HG03108 (cell line): ENCODE results near the gene CCM2.

Experiments used
- ATAC-seq: cut with Tn5 transposase; IDR thresholded peaks from one replicate; pipeline ENCODE4 v1.9.1; 2021; ENCODE audit warnings: moderate library complexity; ENCODE audit not compliant: unreplicated experiment

CCM2 gene

DNA sequence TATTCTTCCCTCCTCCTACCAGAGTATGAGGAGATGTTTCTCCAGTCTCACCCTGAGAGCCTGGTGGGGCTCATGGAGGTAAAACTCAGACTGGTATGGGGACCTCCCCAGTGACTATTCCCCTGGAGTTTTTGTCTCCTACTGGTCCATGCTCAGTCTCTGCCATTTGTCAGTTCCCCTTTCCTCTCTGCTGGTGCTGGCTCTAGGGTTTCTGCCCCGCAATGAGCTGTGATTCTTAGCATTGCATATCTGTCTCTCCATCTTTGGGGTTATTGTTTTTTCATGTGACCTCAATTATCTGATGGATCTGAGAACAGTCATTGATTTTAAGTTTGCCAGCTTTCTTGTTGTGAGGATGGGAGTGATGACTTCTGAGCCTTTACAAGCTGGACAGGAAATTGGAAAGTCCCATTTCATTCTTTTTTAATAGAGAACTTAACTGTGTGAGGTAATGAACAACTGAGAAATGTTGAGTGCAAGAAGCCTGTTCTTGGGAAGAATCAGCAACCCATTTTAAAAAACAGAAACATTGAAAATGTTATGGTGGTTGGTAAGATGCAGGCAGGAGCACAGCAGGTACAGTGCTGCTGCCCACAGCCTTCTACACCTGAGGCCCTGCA, 61.9 kb downstream of the CCM2 start:
- no peak for ATAC-seq

- no peak for ATAC-seq
Measured at GRCh38 chr7:45064047-45064725, 64.2 kb downstream of the CCM2 start.

- no peak for ATAC-seq
Measured at GRCh38 chr7:45065031-45065995, 65.3 kb downstream of the CCM2 start.

GRCh38 chr7:45066409-45066808, 66.4 kb downstream of the CCM2 start:
- no peak for ATAC-seq

DNA sequence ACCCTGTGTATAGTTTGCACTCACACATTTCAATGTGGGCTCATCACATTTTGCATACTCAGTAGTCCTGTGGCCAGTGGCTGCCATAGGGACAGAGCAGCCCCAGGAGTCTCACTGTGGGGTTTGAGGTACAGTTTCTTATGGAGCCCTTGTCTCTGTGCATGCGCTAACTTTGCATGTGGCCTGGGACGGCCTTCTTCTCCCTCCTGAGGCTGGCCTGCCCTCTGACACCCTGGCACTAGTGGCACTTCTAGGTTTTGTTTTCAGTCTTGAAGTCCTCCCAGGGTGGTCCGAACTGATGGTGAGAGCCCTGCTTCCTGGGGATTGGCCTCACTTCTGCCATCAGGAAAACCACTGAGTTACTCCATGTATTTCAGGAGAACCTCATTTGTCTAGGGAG, 67.6 kb downstream of the CCM2 start:
- ATAC-seq = no peak

DNA sequence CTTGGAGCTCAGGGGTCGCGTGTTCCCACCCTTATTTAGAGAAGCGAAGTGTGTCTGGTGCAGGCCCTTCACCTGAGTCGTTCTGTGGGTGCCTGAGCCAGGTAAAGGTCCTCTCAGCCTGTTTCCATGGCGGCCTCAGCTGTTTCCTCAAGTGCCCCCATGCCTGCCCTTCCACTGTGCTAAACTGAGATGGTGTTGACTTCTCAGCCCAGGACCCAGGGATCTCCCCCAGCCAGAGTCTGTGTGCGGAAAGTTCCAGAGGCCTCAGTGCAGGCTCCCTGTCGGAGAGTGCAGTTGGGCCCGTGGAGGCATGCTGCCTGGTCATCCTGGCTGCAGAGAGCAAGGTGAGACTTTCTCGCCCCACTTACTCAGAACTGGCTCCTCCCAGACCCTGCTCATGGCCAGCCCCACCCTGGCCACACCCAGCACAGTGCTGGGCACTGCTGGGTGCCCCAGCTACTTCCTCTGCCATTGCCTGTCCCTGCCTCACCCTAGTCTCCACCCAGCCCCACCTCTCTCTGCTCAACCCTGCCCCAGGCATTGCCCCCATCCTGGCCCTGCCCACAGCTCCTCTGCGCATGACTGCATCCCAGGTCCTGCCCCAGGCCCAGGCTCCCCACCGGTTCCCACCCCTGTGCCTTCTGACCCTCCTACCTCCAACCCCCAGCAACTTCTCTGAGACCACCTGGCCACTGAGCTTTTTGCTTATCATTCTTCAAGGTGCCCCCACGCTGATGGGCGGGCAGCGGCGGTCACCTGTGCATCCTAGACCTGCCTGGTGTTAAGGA, 68.4 kb downstream of the CCM2 start:
- no peak for ATAC-seq

GRCh38 chr7:45069444-45070253, 69.6 kb downstream of the CCM2 start:
- no peak for ATAC-seq

GRCh38 chr7:45070254-45070642, 70.2 kb downstream of the CCM2 start:
- no peak for ATAC-seq

DNA sequence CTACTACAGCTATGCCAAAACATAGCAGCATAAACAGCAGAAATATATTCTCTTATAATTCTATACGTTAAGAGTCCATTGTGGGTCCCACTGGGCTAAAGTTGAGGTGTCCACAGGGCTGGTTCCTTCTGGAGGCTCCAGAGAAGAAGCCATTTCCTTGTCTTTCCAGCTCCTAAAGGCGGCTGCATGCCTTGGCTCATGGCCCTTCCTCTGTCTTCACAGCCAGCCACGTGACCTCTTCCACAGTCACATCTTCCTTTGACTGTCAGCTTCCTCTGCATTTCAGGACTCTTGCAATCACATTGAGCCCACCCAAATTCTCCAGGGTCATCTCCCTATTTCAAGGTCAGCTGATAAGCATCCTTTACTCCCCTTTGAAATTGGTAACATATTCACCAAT, 71.5 kb downstream of the CCM2 start:
- ATAC-seq = no peak

DNA sequence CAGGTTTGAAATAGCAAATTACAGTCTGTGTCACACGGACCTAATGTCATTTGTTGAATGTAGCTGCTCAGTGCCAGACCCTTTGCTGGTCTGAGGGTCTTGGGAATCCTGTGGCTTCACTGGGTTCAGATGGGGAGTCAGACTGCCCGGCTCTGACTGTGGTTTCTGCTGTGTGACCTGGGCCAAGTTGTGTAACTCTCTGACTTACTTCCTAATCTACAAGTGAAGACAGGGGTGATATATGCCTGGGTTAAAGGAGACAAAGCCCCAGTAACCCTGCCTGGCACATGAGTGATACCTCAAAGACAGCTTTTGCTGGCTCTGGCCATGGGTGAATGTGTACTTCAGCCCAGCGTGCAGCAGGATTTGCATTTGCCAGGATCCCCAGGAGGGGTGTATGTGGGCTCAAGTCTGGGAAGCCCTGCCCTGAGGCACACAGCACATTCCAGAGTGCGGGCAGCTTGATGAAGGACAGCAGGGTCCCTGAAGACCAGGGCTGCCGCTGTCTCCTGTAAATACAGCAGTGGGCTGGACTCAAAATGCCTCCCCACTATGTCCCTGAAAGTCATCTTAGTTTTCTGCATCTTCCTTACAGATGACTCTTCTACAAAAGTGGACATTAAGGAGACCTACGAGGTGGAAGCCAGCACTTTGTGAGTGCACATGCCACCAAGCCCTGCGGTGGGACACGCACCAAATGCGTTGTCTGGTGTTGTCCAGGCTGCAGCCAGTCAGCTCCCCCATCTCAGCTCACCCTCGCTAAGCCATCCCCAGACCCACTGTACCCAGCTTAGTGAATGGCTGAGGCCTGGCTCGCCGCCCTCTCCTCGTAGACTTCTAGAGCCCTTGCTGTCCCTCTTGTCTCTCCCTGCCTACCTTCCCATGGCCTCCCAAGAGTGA, 72.4 kb downstream of the CCM2 start:
- ATAC-seq = no peak

DNA sequence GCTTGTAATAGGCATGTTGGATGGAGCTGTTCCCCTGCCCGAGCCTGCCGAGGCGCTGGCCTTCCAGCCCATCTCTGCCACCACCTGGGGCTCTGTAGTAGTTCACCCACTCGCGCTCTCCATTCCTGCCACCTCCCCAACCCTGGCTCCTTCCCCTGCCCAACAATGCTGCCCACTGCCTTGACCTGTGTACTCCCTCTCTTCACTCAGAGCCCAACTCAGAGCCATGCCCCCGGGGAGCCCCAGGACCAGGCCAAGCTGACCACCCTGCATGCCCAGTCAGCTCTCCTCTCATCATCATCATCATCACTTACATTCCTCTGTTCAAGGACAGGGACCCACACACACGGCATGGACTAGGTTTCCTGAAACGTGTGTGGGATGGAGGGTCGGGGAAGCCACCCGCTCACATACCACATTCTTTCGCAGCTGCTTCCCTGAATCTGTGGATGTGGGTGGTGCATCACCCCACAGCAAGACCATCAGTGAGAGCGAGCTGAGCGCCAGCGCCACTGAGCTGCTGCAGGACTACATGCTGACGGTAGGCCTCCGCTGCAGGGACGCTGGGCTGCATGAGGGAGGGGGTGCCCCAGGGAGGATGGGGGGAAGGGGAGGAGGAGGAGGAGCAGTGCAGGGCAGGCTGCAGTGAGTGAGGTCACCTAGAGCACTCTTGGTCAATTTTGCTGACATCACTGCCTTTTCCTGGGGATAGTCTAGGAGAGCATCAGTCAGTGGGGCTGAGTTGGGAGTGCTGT, 73.2 kb downstream of the CCM2 start:
- ATAC-seq = no peak

- no peak for ATAC-seq
Measured at GRCh38 chr7:45073786-45074527, 74.0 kb downstream of the CCM2 start.

DNA sequence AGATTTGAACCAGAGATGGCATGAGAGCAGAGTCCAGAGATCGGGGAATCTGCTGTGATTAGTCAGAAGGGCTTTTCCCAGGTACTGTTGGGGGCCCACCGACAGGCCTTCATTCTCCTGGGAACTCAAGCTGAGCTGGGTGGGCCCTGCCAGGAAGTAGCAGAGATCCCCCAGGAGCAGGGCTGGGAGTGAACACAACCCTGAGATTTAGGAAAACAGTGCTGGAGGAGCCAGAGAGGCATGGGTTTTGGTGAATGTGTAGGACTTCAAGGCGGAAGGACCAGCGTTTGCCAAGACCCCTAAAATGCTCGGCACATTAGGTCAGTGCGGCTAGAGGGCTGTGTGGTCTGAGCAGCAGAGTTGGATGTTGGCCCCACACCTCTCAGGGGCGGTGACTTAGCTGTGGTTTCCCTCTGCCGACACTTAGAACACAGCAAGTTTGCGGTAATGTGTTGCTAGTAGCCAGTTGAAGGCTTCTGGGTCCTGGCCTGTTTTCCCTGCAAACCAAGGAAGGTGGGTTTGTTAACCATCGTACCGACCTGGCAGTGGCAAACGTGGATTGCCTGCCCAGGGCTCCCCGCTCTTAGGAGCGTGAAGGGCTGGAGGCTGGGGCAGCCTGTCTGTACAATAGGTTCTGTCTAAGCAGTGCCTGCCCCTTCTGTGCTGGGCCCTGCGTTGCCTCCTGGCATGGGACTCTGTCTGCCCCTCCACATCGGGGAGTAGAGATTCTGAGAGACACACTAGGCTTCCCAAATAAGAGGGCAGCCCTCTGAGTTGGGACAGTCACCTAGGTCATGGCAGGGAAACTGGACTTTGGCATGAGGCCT, 74.7 kb downstream of the CCM2 start:
- ATAC-seq = no peak

- ATAC-seq = no peak
Measured at GRCh38 chr7:45075355-45075644, 75.3 kb downstream of the CCM2 start.

- ATAC-seq = no peak
Measured at GRCh38 chr7:45075871-45076796, 76.1 kb downstream of the CCM2 start.

GRCh38 chr7:45076946-45077345, 76.9 kb downstream of the CCM2 start:
- ATAC-seq = no peak
